HFF-Myc (cell line): ENCODE results near the gene COL6A5.
"Not testable (repeated sequence)": the region's sequence is repeated elsewhere in the genome, so short reads cannot be mapped to it uniquely, and the experiment has no call there.

Source experiments
- DNase-seq: peaks from one replicate; pipeline ENCODE4 v3.0.0-alpha.2; 2011; ENCODE audit warnings: low read depth; ENCODE audit errors: extremely low read depth
- H3K4me3 ChIP-seq: replicated peaks from 2 replicates; pipeline ENCODE4 v1.5.1; 2011; ENCODE audit warnings: low read depth, mild to moderate bottlenecking, control low read depth, low read length
- TF ChIP-seq, protein P1 (sequence below): IDR thresholded peaks from 2 replicates; pipeline ENCODE4 v1.5.1; 2012; ENCODE audit warnings: mild to moderate bottlenecking, low read depth, low read length, control low read depth; ENCODE audit errors: missing control alignments

COL6A5 gene

DNA sequence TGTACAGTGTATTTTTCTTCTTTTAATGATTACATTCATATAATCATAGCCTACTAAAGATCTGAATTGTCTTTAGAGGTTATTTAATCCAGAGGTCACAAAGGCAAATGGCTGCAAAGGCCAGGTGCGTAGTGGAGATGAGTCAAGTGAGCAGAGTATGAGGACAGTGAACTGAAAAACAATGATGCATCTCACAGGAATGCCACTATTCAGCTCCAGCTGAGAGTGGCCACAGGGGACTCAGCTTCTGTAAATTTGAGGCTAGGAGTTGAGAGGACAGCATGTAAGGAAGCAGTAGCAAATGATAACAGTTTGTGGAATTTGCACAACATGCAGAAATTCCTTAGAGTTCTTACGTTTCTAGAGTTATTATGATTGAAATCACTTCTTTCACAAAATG lies 50.4 kb downstream of the COL6A5 start:
- no peak overlapping the region for H3K4me3 ChIP-seq
- DNase-seq = peak; percentile 4
- TF ChIP-seq, protein P1, sequence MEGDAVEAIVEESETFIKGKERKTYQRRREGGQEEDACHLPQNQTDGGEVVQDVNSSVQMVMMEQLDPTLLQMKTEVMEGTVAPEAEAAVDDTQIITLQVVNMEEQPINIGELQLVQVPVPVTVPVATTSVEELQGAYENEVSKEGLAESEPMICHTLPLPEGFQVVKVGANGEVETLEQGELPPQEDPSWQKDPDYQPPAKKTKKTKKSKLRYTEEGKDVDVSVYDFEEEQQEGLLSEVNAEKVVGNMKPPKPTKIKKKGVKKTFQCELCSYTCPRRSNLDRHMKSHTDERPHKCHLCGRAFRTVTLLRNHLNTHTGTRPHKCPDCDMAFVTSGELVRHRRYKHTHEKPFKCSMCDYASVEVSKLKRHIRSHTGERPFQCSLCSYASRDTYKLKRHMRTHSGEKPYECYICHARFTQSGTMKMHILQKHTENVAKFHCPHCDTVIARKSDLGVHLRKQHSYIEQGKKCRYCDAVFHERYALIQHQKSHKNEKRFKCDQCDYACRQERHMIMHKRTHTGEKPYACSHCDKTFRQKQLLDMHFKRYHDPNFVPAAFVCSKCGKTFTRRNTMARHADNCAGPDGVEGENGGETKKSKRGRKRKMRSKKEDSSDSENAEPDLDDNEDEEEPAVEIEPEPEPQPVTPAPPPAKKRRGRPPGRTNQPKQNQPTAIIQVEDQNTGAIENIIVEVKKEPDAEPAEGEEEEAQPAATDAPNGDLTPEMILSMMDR = no peak

DNA sequence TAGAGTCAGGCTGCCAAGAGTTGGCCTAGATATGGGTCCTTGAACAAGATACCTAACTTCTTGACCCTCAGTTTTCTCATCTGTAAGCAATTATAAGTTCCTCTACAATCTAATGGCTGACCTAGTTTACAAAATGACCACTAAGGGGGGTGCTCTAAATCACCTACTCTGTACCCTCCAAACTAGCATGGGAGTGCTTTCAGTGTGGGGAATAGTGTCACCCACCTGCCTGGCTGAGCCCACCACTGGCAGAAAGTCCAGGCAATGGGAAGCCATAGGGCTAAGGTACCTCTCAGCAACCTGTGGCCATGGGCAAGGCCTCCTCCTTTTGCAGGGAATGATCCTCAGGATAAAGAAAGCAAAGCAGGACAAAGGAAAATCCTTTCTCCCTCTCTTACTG lies 58.9 kb downstream of the COL6A5 start:
- no peak overlapping the region for H3K4me3 ChIP-seq
- TF ChIP-seq, protein P1 = no peak
- no peak for DNase-seq

DNA sequence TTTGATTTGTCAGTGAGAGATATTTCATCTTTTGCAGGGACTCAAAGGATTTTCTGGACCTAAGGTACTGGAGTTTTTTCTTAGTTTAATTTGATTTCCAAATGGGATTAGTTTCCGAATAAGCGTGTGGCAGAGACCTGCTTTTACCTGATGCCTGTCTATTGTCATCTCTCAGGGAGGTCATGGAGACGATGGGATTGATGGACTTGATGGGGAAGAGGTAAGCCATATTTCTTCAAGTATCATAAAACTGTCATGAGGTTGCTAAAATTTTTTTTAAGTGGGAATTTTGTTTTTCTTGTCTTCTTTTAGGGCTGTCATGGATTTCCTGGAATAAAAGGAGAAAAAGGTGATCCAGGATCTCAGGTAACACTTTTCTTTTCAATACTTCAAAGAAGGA lies 60.5 kb downstream of the COL6A5 start:
- no peak overlapping the region for H3K4me3 ChIP-seq
- no peak for DNase-seq
- TF ChIP-seq, protein P1 = no peak

DNA sequence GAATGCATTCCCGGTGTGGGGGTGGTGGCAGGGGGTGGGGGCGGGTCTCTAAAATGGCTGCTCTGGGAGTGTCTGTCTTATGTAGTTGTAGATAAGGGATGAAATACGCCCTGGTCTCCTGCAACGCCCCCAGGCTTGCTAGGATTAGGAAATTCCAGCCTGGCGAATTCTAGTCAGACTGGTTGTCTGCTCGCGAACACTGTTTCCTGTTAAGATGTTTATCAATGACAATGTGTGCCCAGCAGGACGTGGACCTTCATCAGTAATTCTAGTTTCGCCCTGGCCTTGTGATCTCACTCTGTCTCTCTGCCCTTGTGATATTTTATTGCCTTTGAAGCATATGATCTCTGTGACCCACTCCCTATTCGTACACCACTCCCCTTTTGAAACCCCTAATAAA lies 62.8 kb downstream of the COL6A5 start:
- H3K4me3 ChIP-seq, DNase-seq: not testable (repeated sequence)

DNA sequence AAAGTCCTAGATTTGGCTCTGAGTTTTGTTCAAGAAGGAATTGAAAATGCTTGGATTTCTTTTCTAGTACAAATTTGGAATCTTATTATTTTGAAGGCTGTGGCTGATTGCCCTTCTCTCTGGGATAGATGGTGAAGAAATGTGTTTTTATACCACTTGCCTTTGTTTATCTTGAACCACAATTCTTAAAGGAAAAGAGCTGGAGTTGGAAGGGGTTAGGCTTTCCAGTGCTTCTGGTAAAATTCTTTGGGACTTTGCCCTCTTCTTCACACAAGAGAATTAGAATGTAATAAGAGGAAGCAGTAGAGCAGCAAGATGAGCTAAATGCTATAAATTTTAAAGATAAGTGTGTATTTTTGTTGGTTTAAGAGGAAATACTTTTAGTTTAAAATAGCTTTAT lies 65.8 kb downstream of the COL6A5 start:
- DNase-seq = no peak
- TF ChIP-seq, protein P1 = no peak

DNA sequence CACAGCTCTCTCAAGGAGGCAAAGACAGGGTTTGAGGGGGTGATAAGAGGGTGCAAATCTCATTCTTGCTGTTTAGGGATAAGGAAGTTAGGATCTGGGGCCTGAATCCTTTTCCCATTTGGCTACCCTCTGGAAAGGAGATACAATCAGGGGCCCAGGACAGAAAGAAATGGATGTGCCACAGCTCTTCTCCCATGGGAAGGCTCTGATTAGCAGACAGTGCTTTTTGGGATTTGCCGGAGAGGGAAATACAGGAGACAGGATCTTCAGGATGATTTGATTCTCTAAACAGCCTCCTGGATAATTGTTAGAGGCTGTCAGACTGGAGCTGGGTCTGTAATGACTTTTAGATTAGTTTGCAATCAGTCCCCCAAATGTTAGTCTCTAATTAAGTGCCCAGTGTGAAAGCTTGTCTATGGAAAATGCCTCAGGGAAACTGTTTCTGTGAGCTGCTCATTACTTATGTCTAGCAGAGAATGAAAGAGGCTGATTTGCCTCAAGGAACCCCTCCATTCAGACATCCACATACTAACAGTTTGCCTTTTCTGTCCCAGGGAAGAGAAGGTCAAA lies 67.6 kb downstream of the COL6A5 start:
- TF ChIP-seq, protein P1 = no peak
- no peak for DNase-seq
- H3K4me3 ChIP-seq = no peak overlapping the region

More for the DNA sequence above, 65.8 kb downstream of the COL6A5 start:
- no peak overlapping the region for H3K4me3 ChIP-seq

DNA sequence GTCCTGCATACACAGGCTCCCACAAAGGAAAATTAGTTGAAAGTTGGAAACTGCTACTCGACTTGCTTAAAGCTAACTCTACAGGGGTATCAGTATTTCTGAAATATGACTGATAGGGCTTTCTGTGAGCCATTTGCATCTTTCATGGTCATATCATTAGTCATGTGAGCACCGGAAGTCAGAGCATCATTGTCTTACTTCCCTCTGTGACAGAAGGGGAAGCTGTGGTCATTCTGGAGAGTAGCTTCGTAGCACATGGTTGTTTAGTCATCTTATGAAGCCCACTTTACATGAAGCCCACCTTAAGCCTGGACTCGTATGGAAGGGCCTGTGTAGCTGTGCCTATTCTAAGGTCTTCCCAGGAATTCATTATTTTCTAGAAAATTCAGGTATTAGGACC lies 69.0 kb downstream of the COL6A5 start:
- no peak overlapping the region for H3K4me3 ChIP-seq
- no peak for DNase-seq
- TF ChIP-seq, protein P1 = no peak

DNA sequence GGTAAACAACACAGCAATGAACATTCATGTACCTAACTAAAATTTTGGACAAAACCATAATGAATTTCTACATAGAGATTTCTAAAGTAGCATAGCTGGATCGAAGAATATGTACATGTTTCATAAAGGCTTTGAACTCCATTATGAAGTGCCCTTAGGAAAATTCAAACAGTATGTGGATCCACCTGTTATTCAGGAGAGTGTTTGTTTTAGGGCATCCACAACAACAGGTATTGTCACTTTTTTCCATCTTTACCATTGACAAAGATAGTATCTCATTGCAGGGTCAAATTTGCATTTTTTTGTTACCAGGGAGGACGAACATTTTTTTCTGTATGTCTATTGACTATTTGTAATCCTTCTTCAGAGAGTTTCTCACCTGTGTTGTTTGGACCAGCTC lies 75.0 kb downstream of the COL6A5 start:
- no peak overlapping the region for H3K4me3 ChIP-seq
- TF ChIP-seq, protein P1 = no peak
- DNase-seq = no peak
